ENCODE data around the gene NEFH.
"Not testable (repeated sequence)": the region's sequence is repeated elsewhere in the genome, so short reads cannot be mapped to it uniquely, and the experiment has no call there.

NEFH gene, protein sequence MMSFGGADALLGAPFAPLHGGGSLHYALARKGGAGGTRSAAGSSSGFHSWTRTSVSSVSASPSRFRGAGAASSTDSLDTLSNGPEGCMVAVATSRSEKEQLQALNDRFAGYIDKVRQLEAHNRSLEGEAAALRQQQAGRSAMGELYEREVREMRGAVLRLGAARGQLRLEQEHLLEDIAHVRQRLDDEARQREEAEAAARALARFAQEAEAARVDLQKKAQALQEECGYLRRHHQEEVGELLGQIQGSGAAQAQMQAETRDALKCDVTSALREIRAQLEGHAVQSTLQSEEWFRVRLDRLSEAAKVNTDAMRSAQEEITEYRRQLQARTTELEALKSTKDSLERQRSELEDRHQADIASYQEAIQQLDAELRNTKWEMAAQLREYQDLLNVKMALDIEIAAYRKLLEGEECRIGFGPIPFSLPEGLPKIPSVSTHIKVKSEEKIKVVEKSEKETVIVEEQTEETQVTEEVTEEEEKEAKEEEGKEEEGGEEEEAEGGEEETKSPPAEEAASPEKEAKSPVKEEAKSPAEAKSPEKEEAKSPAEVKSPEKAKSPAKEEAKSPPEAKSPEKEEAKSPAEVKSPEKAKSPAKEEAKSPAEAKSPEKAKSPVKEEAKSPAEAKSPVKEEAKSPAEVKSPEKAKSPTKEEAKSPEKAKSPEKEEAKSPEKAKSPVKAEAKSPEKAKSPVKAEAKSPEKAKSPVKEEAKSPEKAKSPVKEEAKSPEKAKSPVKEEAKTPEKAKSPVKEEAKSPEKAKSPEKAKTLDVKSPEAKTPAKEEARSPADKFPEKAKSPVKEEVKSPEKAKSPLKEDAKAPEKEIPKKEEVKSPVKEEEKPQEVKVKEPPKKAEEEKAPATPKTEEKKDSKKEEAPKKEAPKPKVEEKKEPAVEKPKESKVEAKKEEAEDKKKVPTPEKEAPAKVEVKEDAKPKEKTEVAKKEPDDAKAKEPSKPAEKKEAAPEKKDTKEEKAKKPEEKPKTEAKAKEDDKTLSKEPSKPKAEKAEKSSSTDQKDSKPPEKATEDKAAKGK

GRCh38 chr22:29479417-29480261 is at the start of gene NEFH:
Gene NEFH, plus strand, starts transcription at chr22:29480218. Its CDS starts 45 bp downstream, at chr22:29480263.
- no peak for DNase-seq

DNA sequence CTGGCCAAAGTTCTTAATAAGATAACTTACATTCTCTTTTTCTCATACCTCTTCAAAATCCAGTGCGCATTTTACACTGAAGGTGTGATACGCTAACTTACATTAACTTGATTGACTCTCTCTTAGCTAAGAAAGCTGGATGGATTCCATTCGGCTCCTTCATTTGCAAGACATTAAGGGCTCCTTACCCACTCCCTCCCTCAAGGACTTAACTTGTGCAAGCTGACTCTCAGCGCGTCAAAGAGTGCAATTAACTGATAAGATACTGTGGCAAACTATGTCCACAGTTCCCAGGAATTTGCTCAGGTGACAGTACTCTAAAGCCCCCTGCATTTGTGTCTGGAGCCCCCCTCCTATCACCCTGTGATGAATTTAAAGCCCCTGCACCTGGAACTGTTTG is 48.0 kb upstream of the NEFH start:
- DNase-seq = no peak

GRCh38 chr22:29433856-29434255 is 46.2 kb upstream of the NEFH start:
- DNase-seq = no peak

DNA sequence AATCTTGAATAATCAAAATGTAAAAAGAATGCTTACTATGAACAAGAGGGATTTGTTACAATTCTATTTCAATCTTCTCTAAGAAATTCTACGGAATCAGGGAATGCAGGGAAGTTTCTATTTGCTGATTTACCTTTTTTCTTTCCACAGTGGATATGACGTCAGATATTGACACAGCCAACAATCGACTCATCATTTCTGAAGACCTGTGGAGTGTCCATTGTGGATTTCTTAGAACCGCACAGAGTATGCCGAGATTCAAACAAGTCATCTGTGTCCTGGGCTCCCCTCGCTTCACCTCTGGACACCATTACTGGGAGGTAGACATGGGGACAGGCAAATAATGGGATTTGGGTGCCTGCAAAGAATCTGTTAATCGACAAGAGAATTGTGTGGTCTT is 45.7 kb upstream of the NEFH start:
- DNase-seq = no peak

GRCh38 chr22:29435236-29436136 is 44.5 kb upstream of the NEFH start:
- DNase-seq = no peak

- DNase-seq = not testable (repeated sequence)
Observed at GRCh38 chr22:29438283-29438682, 41.7 kb upstream of the NEFH start, which contains the start of gene RFPL1. Gene RFPL1, plus strand, starts transcription at chr22:29438583.

DNA sequence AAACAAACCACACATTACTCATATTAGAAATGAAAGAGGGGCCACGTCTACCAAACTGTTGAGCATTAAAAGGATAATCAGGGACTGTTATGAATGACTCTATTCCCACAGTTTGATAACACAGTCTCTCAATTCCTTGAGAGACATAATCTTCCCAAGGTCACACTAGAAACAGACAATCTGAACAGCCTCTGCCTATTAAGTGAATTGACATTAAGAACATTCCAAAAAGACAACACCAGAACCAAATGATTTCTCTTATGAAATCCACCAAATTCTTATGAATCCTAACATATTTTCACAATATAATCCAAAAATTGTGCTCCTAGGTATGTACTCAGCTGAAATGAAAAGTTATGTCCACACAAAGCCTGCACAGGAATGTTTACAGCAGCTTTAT is 37.0 kb upstream of the NEFH start:
- no peak for DNase-seq

- DNase-seq = no peak
Observed at GRCh38 chr22:29443452-29443851, 36.6 kb upstream of the NEFH start.

GRCh38 chr22:29443861-29444792 is 35.9 kb upstream of the NEFH start:
- DNase-seq = no peak

GRCh38 chr22:29445508-29445907 is 34.5 kb upstream of the NEFH start:
- no peak for DNase-seq

GRCh38 chr22:29447906-29448305 is 32.1 kb upstream of the NEFH start:
- no peak for DNase-seq

- DNase-seq = no peak
Observed at GRCh38 chr22:29449296-29449875, 30.6 kb upstream of the NEFH start.

DNA sequence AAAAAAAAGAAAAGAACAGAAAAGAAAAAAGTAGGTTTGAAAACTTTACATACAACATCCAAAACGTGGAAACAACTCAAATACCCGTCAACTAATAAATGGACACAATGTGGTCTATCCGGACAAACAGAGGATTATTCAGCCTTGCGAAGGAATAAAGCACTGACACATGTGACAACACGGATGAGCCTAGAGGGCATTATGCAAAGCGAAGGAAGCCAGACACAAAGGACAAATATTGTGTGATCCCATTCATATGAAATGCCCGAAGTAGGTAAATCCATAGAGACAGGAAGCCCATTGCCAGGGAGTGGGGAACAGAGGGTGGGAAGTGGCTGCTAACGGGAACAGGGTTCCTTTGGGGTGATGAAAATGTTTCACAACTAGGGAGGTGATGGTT is 29.8 kb upstream of the NEFH start:
- DNase-seq = no peak

- DNase-seq = no peak
Observed at GRCh38 chr22:29451863-29452262, 28.2 kb upstream of the NEFH start.

GRCh38 chr22:29454276-29454675 is 25.7 kb upstream of the NEFH start:
- no peak for DNase-seq

DNA sequence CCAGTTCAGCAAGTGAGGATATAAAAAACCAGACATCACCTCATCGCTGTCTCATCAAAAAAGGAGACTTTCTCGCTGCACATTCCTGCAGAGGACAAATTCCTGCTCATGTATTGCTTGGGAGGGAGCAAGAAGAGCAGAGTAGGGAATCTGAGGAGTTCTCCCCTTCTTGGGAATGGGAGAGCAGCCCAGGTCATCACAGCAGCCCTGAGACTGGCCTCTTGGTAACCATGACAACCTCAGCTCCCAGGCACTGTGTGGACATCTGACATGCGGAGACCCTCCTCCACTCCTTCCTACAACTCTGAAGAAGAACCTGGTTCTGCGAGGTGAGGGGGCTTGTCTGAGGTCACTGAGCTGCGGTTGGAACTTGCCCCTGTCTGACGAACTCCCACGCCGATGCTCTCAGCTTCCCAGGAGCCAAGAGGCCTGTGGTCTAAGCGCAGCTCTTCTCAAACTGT is 23.8 kb upstream of the NEFH start:
- no peak for DNase-seq

GRCh38 chr22:29457730-29458129 is 22.3 kb upstream of the NEFH start:
- DNase-seq = peak; percentile 35

- no peak for DNase-seq
Observed at GRCh38 chr22:29458551-29458950, 21.5 kb upstream of the NEFH start.

GRCh38 chr22:29459773-29460172 is 20.2 kb upstream of the NEFH start:
- DNase-seq = no peak

DNA sequence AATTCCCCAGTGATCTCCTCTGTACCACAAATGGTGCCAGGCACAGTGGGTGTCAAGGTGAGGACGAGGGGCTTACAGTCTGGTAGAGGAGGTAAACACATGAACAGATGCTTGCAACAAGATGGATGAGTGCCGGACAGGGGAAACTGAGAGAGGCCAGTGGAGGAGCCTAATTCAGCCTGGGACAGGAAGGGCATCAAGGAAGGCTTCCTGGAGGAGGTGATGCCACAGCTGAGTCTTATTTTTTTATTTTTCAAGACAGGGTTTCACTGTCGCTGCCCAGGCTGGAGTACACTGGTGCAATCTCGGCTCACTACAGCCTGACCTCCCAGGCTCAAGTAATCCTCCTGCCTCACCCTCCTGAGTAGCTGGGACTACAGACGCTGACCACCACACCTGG is 18.8 kb upstream of the NEFH start:
- DNase-seq = no peak
